ENCODE data around the gene COL27A1.

Gene COL27A1

GRCh38 chr9:114130141-114130540 lies 25.2 kb upstream of the COL27A1 start:
- H3K36me3 ChIP-seq (replicated peaks), result no peaks in the 10 kb centered on the region
- no peak for DNase-seq (ENCODE audit: low spot score in 2 of 2)
- no peaks in the 10 kb centered on the region for H3K9me3 ChIP-seq
- H3K27me3 ChIP-seq (ENCODE audit: low read depth), result no peaks in the 10 kb centered on the region
- H3K4me3 ChIP-seq, result no peak overlapping the region
- in situ Hi-C loops (cut with MboI; ENCODE audit: low sequenced_read_pairs), result no loop called here
- peaks cover 8% of the 10 kb centered on the region for H3K4me1 ChIP-seq

GRCh38 chr9:114130624-114131277 lies 24.6 kb upstream of the COL27A1 start:
- peaks cover 8% of the 10 kb centered on the region for H3K4me1 ChIP-seq
- H3K27me3 ChIP-seq (ENCODE audit: low read depth), result no peaks in the 10 kb centered on the region
- no peaks in the 10 kb centered on the region for H3K9me3 ChIP-seq
- in situ Hi-C loops (cut with MboI; ENCODE audit: low sequenced_read_pairs), result no loop called here
- no peak overlapping the region for H3K4me3 ChIP-seq
- DNase-seq (ENCODE audit: low spot score in 2 of 2), result no peak
- H3K36me3 ChIP-seq (replicated peaks), result no peaks in the 10 kb centered on the region

GRCh38 chr9:114131808-114132549 lies 23.4 kb upstream of the COL27A1 start:
- no peak overlapping the region for H3K4me3 ChIP-seq
- peak; percentile 52 to 80 for DNase-seq (ENCODE audit: low spot score in 2 of 2)
- in situ Hi-C loops (cut with MboI; ENCODE audit: low sequenced_read_pairs), result no loop called here
- H3K4me1 ChIP-seq, result peaks cover 8% of the 10 kb centered on the region
- no peaks in the 10 kb centered on the region for H3K36me3 ChIP-seq (replicated peaks)
- H3K9me3 ChIP-seq, result no peaks in the 10 kb centered on the region
- no peaks in the 10 kb centered on the region for H3K27me3 ChIP-seq (ENCODE audit: low read depth)

- in situ Hi-C loops (cut with MboI; ENCODE audit: low sequenced_read_pairs), result no loop called here
- Histone ChIP-seq H3K4me1 (peaks cover 8% of the 10 kb centered on the region), H3K36me3 (replicated peaks) (no peaks in the 10 kb centered on the region), H3K4me3 (no peak overlapping the region), H3K27me3 (ENCODE audit: low read depth) (no peaks in the 10 kb centered on the region), H3K9me3 (no peaks in the 10 kb centered on the region)
- no peak for DNase-seq (ENCODE audit: low spot score in 2 of 2)
Observed at GRCh38 chr9:114132550-114132918, 22.8 kb upstream of the COL27A1 start.

- in situ Hi-C loops (cut with MboI; ENCODE audit: low sequenced_read_pairs), result no loop called here
- no peaks in the 10 kb centered on the region for H3K36me3 ChIP-seq (replicated peaks)
- no peak overlapping the region for H3K4me3 ChIP-seq
- H3K9me3 ChIP-seq, result no peaks in the 10 kb centered on the region
- peaks cover 5% of the 10 kb centered on the region; the same call in 1 of the 2 replicates for H3K27me3 ChIP-seq (ENCODE audit: low read depth)
- peaks cover 8% of the 10 kb centered on the region for H3K4me1 ChIP-seq
- DNase-seq (ENCODE audit: low spot score in 2 of 2), result no peak
Observed at GRCh38 chr9:114134827-114135396, 20.4 kb upstream of the COL27A1 start.

DNA sequence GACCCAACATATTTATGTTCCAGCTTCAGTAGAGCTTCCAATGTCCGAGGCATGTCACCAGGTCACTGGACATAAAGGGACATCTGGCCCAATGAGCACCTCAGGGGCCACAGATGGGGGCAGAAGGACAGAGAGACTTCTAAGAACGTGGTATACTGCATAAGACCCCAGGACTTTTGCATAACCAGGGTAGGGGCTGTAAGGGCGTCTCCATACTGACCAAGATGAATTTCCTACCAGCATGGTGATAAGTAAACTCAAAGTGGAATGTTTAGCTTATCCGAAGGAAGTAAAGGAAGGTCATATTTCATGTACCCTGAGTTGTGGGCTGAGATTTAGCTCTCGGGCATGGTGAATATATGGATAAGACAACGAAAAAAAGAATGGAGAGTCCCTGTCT lies 17.5 kb upstream of the COL27A1 start:
- Histone ChIP-seq H3K9me3 (no peaks in the 10 kb centered on the region), H3K4me1 (no peaks in the 10 kb centered on the region), H3K4me3 (no peak overlapping the region), H3K36me3 (replicated peaks) (no peaks in the 10 kb centered on the region), H3K27me3 (ENCODE audit: low read depth) (peaks cover 32% of the 10 kb centered on the region)
- in situ Hi-C loops (cut with MboI; ENCODE audit: low sequenced_read_pairs), result no loop called here
- no peak for DNase-seq (ENCODE audit: low spot score in 2 of 2)

DNA sequence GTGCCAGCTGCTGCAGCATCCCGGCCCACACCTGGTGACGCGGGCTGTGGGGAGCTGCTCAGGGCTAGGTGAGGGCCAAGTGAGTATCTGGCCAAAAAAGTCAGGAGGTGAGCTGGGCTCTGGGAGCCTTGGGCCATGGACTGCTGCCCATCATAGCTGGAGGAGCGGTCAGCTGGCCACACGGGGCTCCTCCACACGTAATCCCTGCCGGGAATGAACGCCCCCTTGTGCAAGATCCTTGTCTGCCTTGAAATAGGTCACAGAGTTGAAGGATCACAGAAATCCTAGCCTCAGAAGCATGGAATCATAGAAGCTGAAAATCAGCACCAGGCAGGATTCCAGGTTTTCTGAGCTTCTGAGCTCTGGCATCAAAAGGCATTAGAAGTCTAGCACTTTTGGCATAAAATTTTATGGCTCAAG lies 16.8 kb upstream of the COL27A1 start:
- in situ Hi-C loops (cut with MboI; ENCODE audit: low sequenced_read_pairs), result no loop called here
- H3K27me3 ChIP-seq (ENCODE audit: low read depth), result peaks cover 32% of the 10 kb centered on the region
- no peak for DNase-seq (ENCODE audit: low spot score in 2 of 2)
- H3K9me3 ChIP-seq, result no peaks in the 10 kb centered on the region
- H3K36me3 ChIP-seq (replicated peaks), result no peaks in the 10 kb centered on the region
- no peaks in the 10 kb centered on the region for H3K4me1 ChIP-seq
- no peak overlapping the region for H3K4me3 ChIP-seq

- Histone ChIP-seq H3K4me1 (no peaks in the 10 kb centered on the region), H3K27me3 (ENCODE audit: low read depth) (peaks cover 36% of the 10 kb centered on the region), H3K9me3 (no peaks in the 10 kb centered on the region), H3K36me3 (replicated peaks) (no peaks in the 10 kb centered on the region), H3K4me3 (no peak overlapping the region)
- in situ Hi-C loops (cut with MboI; ENCODE audit: low sequenced_read_pairs), result no loop called here
- no peak for DNase-seq (ENCODE audit: low spot score in 2 of 2)
Observed at GRCh38 chr9:114139071-114139470, 16.3 kb upstream of the COL27A1 start.

GRCh38 chr9:114140401-114140800 lies 14.9 kb upstream of the COL27A1 start:
- in situ Hi-C loops (cut with MboI; ENCODE audit: low sequenced_read_pairs), result no loop called here
- H3K27me3 ChIP-seq (ENCODE audit: low read depth), result peaks cover 42% of the 10 kb centered on the region

GRCh38 chr9:114140850-114141249 lies 14.5 kb upstream of the COL27A1 start:
- no peak overlapping the region for H3K4me3 ChIP-seq
- no peak for DNase-seq (ENCODE audit: low spot score in 2 of 2)
- H3K4me1 ChIP-seq, result no peaks in the 10 kb centered on the region
- no peaks in the 10 kb centered on the region for H3K9me3 ChIP-seq
- in situ Hi-C loops (cut with MboI; ENCODE audit: low sequenced_read_pairs), result no loop called here
- H3K36me3 ChIP-seq (replicated peaks), result no peaks in the 10 kb centered on the region
- H3K27me3 ChIP-seq (ENCODE audit: low read depth), result peaks cover 46% of the 10 kb centered on the region

More at GRCh38 chr9:114140401-114140800, 14.9 kb upstream of the COL27A1 start:
- no peaks in the 10 kb centered on the region for H3K4me1 ChIP-seq
- no peak for DNase-seq (ENCODE audit: low spot score in 2 of 2)
- H3K9me3 ChIP-seq, result no peaks in the 10 kb centered on the region
- H3K4me3 ChIP-seq, result no peak overlapping the region
- H3K36me3 ChIP-seq (replicated peaks), result no peaks in the 10 kb centered on the region

GRCh38 chr9:114141553-114142402 lies 13.6 kb upstream of the COL27A1 start:
- Histone ChIP-seq H3K36me3 (replicated peaks) (no peaks in the 10 kb centered on the region), H3K4me1 (no peaks in the 10 kb centered on the region), H3K27me3 (ENCODE audit: low read depth) (peaks cover 51% of the 10 kb centered on the region), H3K9me3 (no peaks in the 10 kb centered on the region), H3K4me3 (no peak overlapping the region)
- DNase-seq (ENCODE audit: low spot score in 2 of 2), result no peak
- in situ Hi-C loops (cut with MboI; ENCODE audit: low sequenced_read_pairs), result no loop called here

- in situ Hi-C loops (cut with MboI; ENCODE audit: low sequenced_read_pairs), result no loop called here
- peaks cover 51% of the 10 kb centered on the region for H3K27me3 ChIP-seq (ENCODE audit: low read depth)
- DNase-seq (ENCODE audit: low spot score in 2 of 2), result no peak
Observed at GRCh38 chr9:114143234-114143633, 12.1 kb upstream of the COL27A1 start.

GRCh38 chr9:114146735-114147134 lies 8.6 kb upstream of the COL27A1 start:
- peaks cover 28% of the 10 kb centered on the region for H3K27me3 ChIP-seq (ENCODE audit: low read depth)
- in situ Hi-C loops (cut with MboI; ENCODE audit: low sequenced_read_pairs), result no loop called here
- H3K36me3 ChIP-seq (replicated peaks), result no peaks in the 10 kb centered on the region

More at GRCh38 chr9:114143234-114143633, 12.1 kb upstream of the COL27A1 start:
- Histone ChIP-seq H3K36me3 (replicated peaks) (no peaks in the 10 kb centered on the region), H3K4me1 (no peaks in the 10 kb centered on the region), H3K9me3 (no peaks in the 10 kb centered on the region), H3K4me3 (no peak overlapping the region)

More at GRCh38 chr9:114146735-114147134, 8.6 kb upstream of the COL27A1 start:
- Histone ChIP-seq H3K4me3 (no peak overlapping the region), H3K4me1 (no peaks in the 10 kb centered on the region), H3K9me3 (no peaks in the 10 kb centered on the region)
- no peak for DNase-seq (ENCODE audit: low spot score in 2 of 2)

Data from HAP-1 (cell line).